ENCODE data around the gene F13A1.
"Not testable (repeated sequence)": the region's sequence is repeated elsewhere in the genome, so short reads cannot be mapped to it uniquely, and the experiment has no call there.

The F13A1 gene

GRCh38 chr6:6312901-6313441 lies 7.5 kb downstream of the F13A1 start:
- TF ChIP-seq CTCF (IDR thresholded peaks at IDR 0.05), result no peak
- H3K36me3 ChIP-seq, result no peaks in the 10 kb centered on the region
- no peak overlapping the region for H3K4me3 ChIP-seq (ENCODE audit: low read depth in 1 of 2, low read length in 1 of 2)
- H3K27me3 ChIP-seq, result no peaks in the 10 kb centered on the region
- no peaks in the 10 kb centered on the region for H3K4me1 ChIP-seq (ENCODE audit: control insufficient read depth in 1 of 2, insufficient read depth in 1 of 2, low read depth in 1 of 2, low read length in 1 of 2)
- no peaks in the 10 kb centered on the region for H3K9me3 ChIP-seq
- H3K27ac ChIP-seq, result no peak overlapping the region

DNA sequence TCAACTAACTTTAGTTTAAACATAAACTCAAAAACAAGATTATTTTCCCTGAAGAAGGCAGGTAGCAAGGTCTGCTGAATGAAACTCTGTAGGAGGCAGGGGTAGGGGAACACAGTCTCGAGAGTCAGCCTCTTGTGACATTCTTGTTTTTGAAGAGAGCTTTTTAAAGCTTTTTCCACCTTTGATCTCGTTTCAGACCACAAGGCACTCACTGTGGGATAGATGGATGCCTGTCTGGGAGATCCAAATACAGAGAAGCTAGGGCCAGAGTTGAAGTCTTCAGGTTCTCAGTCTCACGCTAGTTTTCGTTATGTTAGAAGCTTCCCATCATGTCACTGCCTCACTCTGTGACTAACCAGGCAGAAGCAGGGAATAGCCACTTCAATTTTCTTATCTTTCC lies 14.9 kb downstream of the F13A1 start:
- no peaks in the 10 kb centered on the region for H3K9me3 ChIP-seq
- no peak overlapping the region for H3K27ac ChIP-seq
- H3K36me3 ChIP-seq, result no peaks in the 10 kb centered on the region
- no peaks in the 10 kb centered on the region for H3K4me1 ChIP-seq (ENCODE audit: control insufficient read depth in 1 of 2, insufficient read depth in 1 of 2, low read depth in 1 of 2, low read length in 1 of 2)
- H3K4me3 ChIP-seq (ENCODE audit: low read depth in 1 of 2, low read length in 1 of 2), result no peak overlapping the region
- no peak for TF ChIP-seq CTCF (IDR thresholded peaks at IDR 0.05)
- no peaks in the 10 kb centered on the region for H3K27me3 ChIP-seq

DNA sequence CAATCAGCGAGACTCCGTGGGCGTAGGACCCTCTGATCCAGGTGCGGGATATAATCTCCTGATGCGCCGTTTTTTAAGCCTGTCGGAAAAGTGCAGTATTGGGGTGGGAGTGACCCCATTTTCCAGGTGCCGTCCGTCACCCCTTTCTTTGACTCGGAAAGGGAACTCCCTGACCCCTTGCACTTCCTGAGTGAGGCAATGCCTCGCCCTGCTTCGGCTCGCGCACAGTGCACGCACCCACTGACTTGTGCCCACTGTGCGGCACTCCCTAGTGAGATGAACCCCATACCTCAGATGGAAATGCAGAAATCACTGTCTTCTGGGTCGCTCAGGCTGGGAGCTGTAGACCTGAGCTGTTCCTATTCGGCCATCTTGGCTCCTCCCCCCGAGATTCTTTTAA lies 20.1 kb downstream of the F13A1 start:
- H3K27ac ChIP-seq; H3K4me3 ChIP-seq (ENCODE audit: low read depth in 1 of 2, low read length in 1 of 2); H3K4me1 ChIP-seq (ENCODE audit: control insufficient read depth in 1 of 2, insufficient read depth in 1 of 2, low read depth in 1 of 2, low read length in 1 of 2); H3K9me3 ChIP-seq; H3K27me3 ChIP-seq; H3K36me3 ChIP-seq: not testable (repeated sequence)

- H3K27ac ChIP-seq, result no peak overlapping the region
- TF ChIP-seq CTCF (IDR thresholded peaks at IDR 0.05), result no peak
- no peaks in the 10 kb centered on the region for H3K36me3 ChIP-seq
- no peaks in the 10 kb centered on the region for H3K27me3 ChIP-seq
- no peaks in the 10 kb centered on the region for H3K9me3 ChIP-seq
- H3K4me1 ChIP-seq (ENCODE audit: control insufficient read depth in 1 of 2, insufficient read depth in 1 of 2, low read depth in 1 of 2, low read length in 1 of 2), result no peaks in the 10 kb centered on the region
- H3K4me3 ChIP-seq (ENCODE audit: low read depth in 1 of 2, low read length in 1 of 2), result no peak overlapping the region
These were observed 27.1 kb downstream of the F13A1 start for GRCh38 chr6:6293317-6293716.

GRCh38 chr6:6287415-6287814 lies 33.0 kb downstream of the F13A1 start:
- no peak for TF ChIP-seq CTCF (IDR thresholded peaks at IDR 0.05)
- Histone ChIP-seq H3K4me1 (ENCODE audit: control insufficient read depth in 1 of 2, insufficient read depth in 1 of 2, low read depth in 1 of 2, low read length in 1 of 2) (no peaks in the 10 kb centered on the region), H3K27ac (no peak overlapping the region), H3K4me3 (ENCODE audit: low read depth in 1 of 2, low read length in 1 of 2) (no peak overlapping the region), H3K27me3 (no peaks in the 10 kb centered on the region), H3K36me3 (no peaks in the 10 kb centered on the region), H3K9me3 (no peaks in the 10 kb centered on the region)

DNA sequence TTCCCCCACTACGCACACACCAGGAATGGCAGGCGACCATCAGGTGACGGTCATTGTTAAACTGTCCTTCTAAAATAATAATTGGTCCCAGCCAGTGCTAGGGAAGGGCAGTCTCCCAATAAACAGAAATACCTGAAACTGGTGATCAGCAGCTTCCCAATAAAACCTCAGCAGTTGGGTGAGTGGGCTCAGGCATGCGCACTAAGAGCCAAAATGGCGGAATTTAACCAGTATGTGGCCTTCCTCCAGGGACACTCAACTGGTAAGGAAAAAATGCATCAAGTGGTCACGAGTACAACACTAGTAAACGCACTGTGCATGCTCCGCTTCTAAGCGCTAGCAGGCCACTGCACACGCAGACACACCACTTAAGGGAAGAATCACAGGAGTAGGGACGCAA lies 34.8 kb downstream of the F13A1 start:
- Histone ChIP-seq H3K27me3 (no peaks in the 10 kb centered on the region), H3K9me3 (no peaks in the 10 kb centered on the region), H3K4me3 (ENCODE audit: low read depth in 1 of 2, low read length in 1 of 2) (no peak overlapping the region), H3K4me1 (ENCODE audit: control insufficient read depth in 1 of 2, insufficient read depth in 1 of 2, low read depth in 1 of 2, low read length in 1 of 2) (no peaks in the 10 kb centered on the region), H3K27ac (no peak overlapping the region), H3K36me3 (no peaks in the 10 kb centered on the region)
- TF ChIP-seq CTCF (IDR thresholded peaks at IDR 0.05), result no peak

All from neutrophil (primary cell).